Right lung (tissue), 5 donors: ENCODE measurements around the gene PAPSS2. TPM values are rescaled to one million over a fixed set of nuclear protein-coding genes. Genes with fewer than 3 reads are reported as not detected.

ENCODE experiments used
- DNase-seq, 2 donors: peaks; one replicate each; pipeline ENCODE4 v3.0.0-alpha.2; 2013
- polyA plus RNA-seq, 5 donors: library from polyadenylated mRNA; unstranded; fragments of 120-200 nt; gene quantifications; one replicate each; pipeline versions ENCODE4 v1.2.1 to v1.2.3, GENCODE V29; 2013; ENCODE audit warnings: inconsistent platforms in 1 of 5, low replicate concordance in 1 of 5; ENCODE audit not compliant: insufficient read length in 5 of 5, insufficient read depth in 1 of 5

PAPSS2 gene
- polyA plus RNA-seq, 5 donors = 45.5 to 58.2 (median 55.2) TPM

GRCh38 chr10:87776328-87776727 lies 116.7 kb downstream of the PAPSS2 start:
- DNase-seq = no peak

GRCh38 chr10:87781545-87781944 lies 121.9 kb downstream of the PAPSS2 start:
- DNase-seq = no peak

- DNase-seq = no peak
These were observed 123.0 kb downstream of the PAPSS2 start for GRCh38 chr10:87782721-87783120.

DNA sequence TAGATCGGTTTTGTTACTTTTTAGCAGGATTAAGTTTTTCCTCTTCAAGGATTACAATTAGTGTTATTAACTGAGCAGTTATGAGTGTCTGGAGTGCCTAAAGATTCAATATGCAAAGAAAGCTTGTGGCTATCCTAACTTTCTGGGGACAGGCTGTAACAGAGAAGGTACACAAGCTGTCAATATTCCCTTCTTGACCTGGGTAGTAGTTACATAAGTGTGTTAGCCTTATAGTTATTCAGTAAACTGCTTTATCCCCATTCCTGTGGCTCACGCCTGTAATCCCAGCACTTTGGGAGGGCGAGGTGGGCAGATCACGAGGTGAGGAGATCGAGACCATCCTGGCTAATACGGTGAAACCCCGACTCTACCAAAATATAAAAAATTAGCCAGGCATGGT lies 126.7 kb downstream of the PAPSS2 start:
- DNase-seq = no peak

GRCh38 chr10:87790185-87790584 lies 130.5 kb downstream of the PAPSS2 start:
- DNase-seq = no peak

DNA sequence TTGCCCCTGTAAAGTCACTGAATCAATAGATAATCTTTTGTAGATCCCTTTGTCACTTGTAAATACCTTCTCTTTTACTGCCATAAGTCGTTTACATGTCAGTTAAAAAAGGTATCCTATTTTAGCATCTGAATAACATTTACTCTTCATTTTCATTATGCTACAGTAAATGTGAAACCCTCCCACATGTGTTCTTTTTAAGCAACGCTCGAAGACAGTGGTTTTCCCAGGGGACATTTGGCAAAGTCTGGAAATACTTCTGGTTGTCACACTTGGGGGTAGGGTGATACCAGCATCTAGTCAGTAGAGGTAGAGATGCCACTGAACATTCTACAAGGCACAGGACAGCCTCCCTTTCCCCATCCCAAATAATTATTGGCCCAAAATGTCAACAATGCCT lies 134.6 kb downstream of the PAPSS2 start:
- DNase-seq = no peak

Other genes starting within 250 kb of the PAPSS2 start
- gene MINPP1, start 155.0 kb upstream of the PAPSS2 start, polyA plus RNA-seq = 10 to 100 TPM; 35.3 to 51.0 (median 45.9) TPM
- 10 to 100 TPM; 38.8 to 65.5 (median 57.6) TPM for gene ATAD1, start 158.3 kb downstream of the PAPSS2 start, polyA plus RNA-seq
- gene KLLN, start 203.7 kb downstream of the PAPSS2 start, polyA plus RNA-seq = 1 to 10 TPM in 4 of 5 donors, under 1 TPM in 1; 0.90 to 1.4 (median 1.2) TPM
- gene PTEN, start 203.7 kb downstream of the PAPSS2 start, polyA plus RNA-seq = 100 to 1,000 TPM in 4 of 5 donors, 10 to 100 TPM in 1; 84.7 to 134 (median 122) TPM